NCI-H345 treated with DMSO at 0.1 percent for 48 hours (cell line): Measurements from ENCODE around the gene DPP6.
"Not testable (repeated sequence)": the region's sequence is repeated elsewhere in the genome, so short reads cannot be mapped to it uniquely, and the experiment has no call there.

ENCODE experiments used
- DNase-seq: peaks from one replicate; lab custom pipeline; 2025; ENCODE audit not compliant: unreplicated experiment; lab: John Stamatoyannopoulos, UW

Gene DPP6

DNA sequence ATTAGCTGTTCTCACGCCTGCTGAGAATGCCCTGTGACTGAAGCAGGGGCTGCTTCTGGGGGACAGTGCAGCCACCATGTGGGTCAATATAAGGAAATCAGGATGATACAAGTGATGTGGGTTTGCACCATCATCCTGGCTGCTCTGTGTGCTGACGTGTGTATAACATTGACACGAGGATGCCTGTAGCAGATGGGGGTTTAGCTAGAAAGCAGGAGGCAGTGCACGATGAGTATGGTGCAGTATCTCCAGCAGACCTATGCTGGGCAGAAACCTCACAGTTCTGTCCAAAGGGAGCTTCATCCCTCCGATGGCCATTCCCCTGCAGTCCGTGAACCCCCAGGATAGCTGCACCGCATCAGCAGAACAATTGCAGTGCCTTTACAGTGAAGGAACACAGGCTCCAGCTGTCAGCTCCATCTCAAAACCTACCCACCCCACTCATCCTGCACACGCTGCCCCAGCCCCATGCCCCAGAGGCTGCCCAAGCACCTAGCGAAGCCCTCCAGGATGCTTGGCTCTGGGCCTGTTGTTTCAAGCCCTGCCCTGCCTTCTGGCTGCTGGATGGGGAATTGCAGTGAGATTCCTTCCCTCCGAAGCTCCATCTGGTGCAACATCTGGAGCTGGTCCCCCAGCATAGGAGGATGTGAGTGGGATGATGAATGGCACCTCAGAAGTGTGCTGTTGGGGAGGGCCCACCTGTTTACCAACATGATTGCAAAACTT, 96.8 kb downstream of the DPP6 start:
- not testable (repeated sequence) for DNase-seq

GRCh38 chr7:154150656-154151055, 98.5 kb downstream of the DPP6 start:
- not testable (repeated sequence) for DNase-seq

DNA sequence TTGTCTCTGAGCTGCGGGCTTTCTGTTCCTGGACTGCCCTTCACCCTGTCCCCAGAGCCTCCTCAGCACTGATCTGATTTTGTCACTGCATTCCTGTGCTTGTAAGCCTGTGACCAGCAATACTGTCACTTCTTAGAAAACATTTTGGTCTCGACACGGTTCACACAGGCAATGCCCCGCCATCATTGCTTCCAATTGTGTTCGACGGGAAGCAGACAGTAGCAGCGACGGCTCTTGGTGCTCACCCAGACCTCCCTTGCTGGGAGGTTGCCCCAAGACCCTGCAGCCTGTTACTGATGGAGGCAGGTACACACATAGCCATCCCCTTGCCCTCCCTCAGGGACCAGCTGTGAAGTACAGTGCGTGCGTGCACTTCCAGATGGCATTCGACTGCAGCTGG, 99.1 kb downstream of the DPP6 start:
- not testable (repeated sequence) for DNase-seq

GRCh38 chr7:154155928-154156327, 103.7 kb downstream of the DPP6 start:
- not testable (repeated sequence) for DNase-seq

DNA sequence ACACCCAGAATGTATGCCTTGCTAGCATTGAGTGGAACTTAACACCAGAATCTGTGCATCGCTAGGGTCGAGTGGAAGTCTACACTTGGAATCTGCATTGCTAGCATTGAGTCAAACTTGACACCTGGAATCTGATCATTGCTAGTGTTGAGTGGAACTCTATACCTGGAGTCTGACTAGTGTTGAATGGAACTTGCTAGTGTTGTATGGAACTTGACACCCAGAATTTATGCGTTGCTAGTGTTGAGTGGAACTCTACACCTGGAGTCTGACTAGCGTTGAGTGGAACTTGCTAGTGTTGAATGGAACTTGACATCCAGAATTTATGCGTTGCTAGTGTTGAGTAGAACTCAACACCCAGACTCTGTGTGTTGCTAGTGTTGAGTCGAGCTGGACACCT, 110.7 kb downstream of the DPP6 start:
- DNase-seq = not testable (repeated sequence)

GRCh38 chr7:154163642-154164041, 111.4 kb downstream of the DPP6 start:
- not testable (repeated sequence) for DNase-seq

DNA sequence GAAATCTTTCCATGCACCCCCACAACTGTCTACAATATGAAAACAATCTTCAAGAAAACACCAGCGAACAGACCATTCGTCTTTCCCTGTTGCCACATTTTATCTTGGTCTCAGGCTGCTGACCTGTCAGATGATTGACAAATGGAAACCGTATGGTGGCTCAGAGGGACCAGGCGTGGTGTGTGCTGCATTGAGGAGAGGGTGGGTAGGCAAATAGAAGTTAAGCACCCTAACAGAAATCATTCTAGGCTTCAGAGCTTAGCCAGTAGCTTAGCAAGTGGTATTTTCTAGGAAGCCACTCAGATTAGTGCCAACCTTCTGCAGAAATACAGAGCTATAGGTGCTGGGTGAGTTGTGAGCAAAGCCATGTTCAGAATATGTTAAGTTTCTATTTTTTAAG, 114.9 kb downstream of the DPP6 start:
- no peak for DNase-seq

GRCh38 chr7:154167807-154168206, 115.6 kb downstream of the DPP6 start:
- peak; percentile 31 for DNase-seq

DNA sequence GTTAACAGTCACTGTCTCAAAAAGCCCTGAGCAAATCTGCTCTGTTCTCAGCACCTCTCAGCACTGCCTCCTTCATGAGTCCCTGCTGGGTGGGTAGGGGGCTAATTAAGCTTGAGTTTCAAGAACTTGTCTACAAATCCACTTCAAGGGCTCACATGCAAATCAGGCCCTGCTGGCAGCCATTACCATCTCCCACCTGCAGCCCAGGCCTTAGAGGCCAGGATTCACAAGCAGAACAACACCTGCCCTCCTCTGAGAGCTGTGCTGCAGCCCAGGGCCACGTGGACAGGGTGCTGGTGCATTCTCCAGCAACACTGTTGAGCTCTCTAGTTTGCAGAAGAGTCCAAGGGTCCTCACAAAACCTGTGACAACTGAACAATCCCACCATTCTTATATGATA, 119.2 kb downstream of the DPP6 start:
- DNase-seq = peak; percentile 61

DNA sequence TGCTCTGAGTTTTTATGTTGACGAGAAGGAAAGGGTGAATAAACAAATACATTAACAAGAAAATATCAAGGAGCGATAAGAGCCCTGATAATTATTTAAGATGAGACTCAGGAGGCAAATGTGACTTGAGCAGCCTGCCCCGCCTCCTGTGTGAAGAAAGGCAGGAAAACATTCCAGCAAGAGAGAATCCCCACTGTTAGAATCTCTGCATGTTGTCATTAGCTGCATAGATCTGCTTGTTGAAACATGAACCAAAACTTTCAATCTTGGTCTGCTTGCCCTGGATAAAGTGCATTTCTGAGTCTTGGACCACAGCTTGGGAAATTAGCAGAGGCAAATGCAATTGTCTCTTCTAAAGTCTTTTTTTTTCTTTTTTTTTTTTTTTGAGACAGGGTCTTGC, 120.0 kb downstream of the DPP6 start:
- no peak for DNase-seq

GRCh38 chr7:154177584-154177983, 125.4 kb downstream of the DPP6 start:
- DNase-seq = no peak

GRCh38 chr7:154178895-154179294, 126.7 kb downstream of the DPP6 start:
- no peak for DNase-seq

DNA sequence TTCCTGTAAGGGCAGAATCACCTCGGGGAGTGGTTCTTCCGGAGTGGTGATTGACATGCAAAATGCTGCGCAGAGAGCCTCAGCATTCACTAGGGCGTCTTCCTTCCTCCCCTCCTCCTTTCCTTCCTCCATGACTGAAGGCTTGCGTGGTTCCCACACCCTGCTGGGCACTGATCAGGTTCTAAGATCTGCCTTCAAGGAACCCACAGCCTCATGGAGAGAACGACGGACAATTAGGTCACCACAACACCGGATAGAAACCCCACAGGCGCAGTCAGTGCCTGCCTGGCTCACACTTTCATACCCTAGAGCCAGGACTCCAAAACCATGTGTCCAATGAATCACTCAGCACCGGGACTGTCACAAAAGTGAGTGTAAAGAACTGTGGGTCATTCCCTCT, 131.3 kb downstream of the DPP6 start:
- DNase-seq = no peak

DNA sequence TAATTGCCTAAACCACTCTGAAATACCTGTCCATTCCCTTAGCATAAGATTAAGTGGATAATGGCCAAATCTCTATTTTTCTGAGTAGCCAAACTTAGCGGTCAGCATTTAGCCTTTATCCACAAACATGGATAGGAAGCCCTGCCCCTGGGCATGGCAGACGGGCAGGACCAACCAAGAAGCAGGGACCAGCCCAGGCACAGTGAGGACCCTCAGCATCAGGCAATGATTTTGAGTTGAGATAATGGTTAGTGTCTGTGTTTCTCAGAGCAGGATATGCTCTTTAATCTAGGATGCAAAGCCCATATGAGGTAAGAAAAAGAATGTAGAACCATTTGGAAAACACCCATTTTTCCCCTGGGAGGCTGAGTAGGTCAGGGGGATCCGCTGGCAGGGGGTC, 131.7 kb downstream of the DPP6 start:
- no peak for DNase-seq

- no peak for DNase-seq
Observed at GRCh38 chr7:154186811-154187210, 134.6 kb downstream of the DPP6 start.

- no peak for DNase-seq
Observed at GRCh38 chr7:154188330-154188729, 136.1 kb downstream of the DPP6 start.

DNA sequence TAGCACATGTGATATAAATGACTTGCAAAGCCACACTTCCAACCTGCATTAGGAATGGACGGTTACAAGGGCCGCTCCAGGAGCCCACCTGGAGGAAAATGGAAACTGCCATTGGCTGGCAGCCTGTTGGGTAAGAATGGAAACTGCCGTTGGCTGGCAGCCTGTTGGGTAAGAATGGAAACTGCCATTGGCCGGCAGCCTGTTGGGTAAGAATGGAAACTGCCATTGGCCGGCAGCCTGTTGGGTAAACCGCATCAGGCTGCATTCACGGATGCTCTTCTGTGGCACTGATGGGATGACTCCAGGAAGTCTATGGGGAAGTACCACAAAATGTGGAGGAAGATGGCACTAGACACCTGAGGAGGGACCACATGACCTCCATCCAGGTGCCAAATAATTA, 143.1 kb downstream of the DPP6 start:
- no peak for DNase-seq

DNA sequence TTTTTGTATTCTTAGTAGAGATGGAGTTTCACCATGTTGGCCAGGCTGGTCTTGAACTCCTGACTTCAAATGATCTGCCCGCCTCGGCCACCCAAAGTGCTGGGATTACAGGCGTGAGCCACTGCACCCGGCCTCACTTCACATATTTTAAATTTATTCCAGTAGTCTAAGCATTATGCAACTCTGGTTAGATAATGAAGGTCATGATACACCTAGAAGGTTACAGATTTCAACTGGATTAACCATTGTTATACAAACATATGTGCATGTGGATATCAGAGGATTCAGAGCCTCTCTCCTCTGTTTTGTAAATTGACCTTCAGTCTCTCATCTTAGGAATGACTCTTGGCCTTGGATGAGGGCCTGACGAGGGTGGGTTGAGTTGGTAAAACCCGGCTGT, 146.3 kb downstream of the DPP6 start:
- DNase-seq = no peak

- peak; percentile 9 for DNase-seq
Observed at GRCh38 chr7:154200241-154200640, 148.0 kb downstream of the DPP6 start.

DNA sequence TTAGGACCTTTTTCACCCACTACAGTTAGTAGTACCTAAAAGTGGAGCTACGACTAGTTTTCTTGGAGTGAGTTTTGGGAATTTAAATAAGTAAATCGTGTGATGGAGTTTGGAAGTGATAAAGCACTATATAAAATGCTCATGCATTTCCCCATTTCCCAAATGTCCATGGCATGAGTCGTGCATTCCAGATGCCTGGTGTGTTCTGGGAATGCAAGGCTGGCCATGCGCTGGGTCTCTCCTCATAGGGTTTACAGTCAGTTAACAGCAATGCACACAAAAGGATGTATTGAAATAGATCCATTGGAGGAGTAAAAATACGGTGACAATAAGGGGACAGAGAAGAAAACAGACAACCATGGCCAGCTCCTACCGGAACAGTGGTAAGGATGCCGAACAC, 149.8 kb downstream of the DPP6 start:
- no peak for DNase-seq

GRCh38 chr7:154204046-154204445, 151.8 kb downstream of the DPP6 start:
- DNase-seq = no peak

DNA sequence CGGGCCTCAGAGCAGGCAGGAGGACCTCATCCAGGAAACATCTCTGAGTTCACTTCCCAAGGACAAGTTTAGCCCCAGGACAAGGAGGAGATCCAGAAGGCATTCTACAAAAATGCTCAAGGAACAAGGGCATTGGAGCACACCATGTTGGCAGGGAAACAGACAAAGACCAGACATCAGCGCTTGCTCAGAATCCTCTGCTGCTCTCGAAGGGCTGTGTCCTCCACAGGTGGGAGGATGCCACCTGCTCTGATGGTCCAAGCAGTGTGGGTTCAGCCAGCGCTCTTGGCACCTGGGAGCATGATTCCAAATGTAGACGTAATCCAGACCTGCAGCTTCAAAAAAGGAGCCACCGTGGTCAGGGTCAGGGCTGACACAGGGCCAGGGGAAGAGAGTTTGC, 160.7 kb downstream of the DPP6 start:
- no peak for DNase-seq

DNA sequence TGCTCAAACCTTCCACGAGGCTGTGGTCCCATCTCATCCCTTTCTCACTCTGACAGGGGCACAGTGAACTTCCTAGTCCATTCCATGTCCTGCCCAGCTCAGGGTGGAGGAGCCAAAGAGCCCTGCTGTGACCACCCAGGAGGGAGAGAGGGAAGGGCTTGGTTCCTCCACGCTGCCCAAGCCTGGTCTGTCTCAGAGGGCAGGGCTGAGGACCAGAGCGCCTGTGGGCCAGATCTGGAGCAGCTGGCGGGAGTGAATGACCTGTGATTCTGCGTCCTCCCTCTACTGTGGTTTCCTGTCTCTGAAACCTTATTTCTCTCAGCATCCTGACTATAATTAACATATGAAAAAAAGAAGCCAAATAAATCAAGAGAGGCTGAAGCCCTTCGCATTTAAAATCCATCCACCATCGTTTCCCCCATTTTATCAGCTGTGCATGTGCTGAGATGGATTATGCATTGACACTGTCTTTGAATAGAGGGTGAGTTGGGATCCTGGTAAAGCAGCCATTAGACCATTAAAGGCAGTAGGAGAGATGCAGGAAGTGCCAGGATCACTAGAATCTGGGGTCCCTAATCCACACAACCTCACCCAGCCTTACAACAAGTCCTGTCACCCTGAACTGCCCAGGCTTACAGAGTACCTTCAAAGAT, 165.6 kb downstream of the DPP6 start:
- DNase-seq = no peak
